Epidermal melanocyte (primary cell): ENCODE results near the gene ITIH3.

Experiments used
- DNase-seq: peaks from one replicate; pipeline ENCODE4 v3.0.0; 2011; ENCODE audit warnings: low spot score; ENCODE audit not compliant: insufficient read length

Gene ITIH3

GRCh38 chr3:52844290-52844975 is 49.8 kb downstream of the ITIH3 start:
- DNase-seq = no peak

GRCh38 chr3:52845157-52845556 is 50.6 kb downstream of the ITIH3 start:
- DNase-seq = no peak

- DNase-seq = no peak
Measured at GRCh38 chr3:52845691-52846431, 51.3 kb downstream of the ITIH3 start.

- DNase-seq = no peak
Measured at GRCh38 chr3:52846432-52846965, 51.9 kb downstream of the ITIH3 start.

- DNase-seq = no peak
Measured at GRCh38 chr3:52847241-52847640, 52.6 kb downstream of the ITIH3 start.

- DNase-seq = no peak
Measured at GRCh38 chr3:52847726-52848125, 53.1 kb downstream of the ITIH3 start.

- DNase-seq = no peak
Measured at GRCh38 chr3:52848617-52849016, 54.0 kb downstream of the ITIH3 start.

GRCh38 chr3:52849656-52850055 is 55.1 kb downstream of the ITIH3 start:
- no peak for DNase-seq

GRCh38 chr3:52851348-52851747 is 56.8 kb downstream of the ITIH3 start:
- DNase-seq = peak; percentile 86

- no peak for DNase-seq
Measured at GRCh38 chr3:52852419-52852818, 57.8 kb downstream of the ITIH3 start.

GRCh38 chr3:52854013-52854412 is 59.4 kb downstream of the ITIH3 start:
- DNase-seq = no peak

GRCh38 chr3:52856666-52857065 is 62.1 kb downstream of the ITIH3 start:
- DNase-seq = no peak

- DNase-seq = no peak
Measured at GRCh38 chr3:52857133-52857532, 62.5 kb downstream of the ITIH3 start.

- DNase-seq = no peak
Measured at GRCh38 chr3:52857864-52858263, 63.3 kb downstream of the ITIH3 start.
